GM18867 (cell line): ENCODE results near the gene KCNA5.

Experiments
- ATAC-seq: cut with Tn5 transposase; IDR thresholded peaks from one replicate; pipeline ENCODE4 v1.9.1; 2021; ENCODE audit warnings: mild to moderate bottlenecking, moderate library complexity; ENCODE audit not compliant: unreplicated experiment

The KCNA5 gene

GRCh38 chr12:5026342-5026938 is 17.2 kb upstream of the KCNA5 start:
- no peak for ATAC-seq

GRCh38 chr12:5027046-5027821 is 16.4 kb upstream of the KCNA5 start:
- no peak for ATAC-seq

GRCh38 chr12:5030066-5030465 is 13.6 kb upstream of the KCNA5 start:
- ATAC-seq = no peak

GRCh38 chr12:5031242-5031641 is 12.4 kb upstream of the KCNA5 start:
- ATAC-seq = no peak

- no peak for ATAC-seq
Observed at GRCh38 chr12:5031958-5032357, 11.7 kb upstream of the KCNA5 start.

GRCh38 chr12:5032821-5033220 is 10.9 kb upstream of the KCNA5 start:
- ATAC-seq = no peak

- no peak for ATAC-seq
Observed at GRCh38 chr12:5033883-5034282, 9.8 kb upstream of the KCNA5 start.

- ATAC-seq = no peak
Observed at GRCh38 chr12:5034603-5035002, 9.1 kb upstream of the KCNA5 start.

GRCh38 chr12:5035618-5036017 is 8.1 kb upstream of the KCNA5 start:
- ATAC-seq = no peak

GRCh38 chr12:5036031-5036430 is 7.6 kb upstream of the KCNA5 start:
- no peak for ATAC-seq

- no peak for ATAC-seq
Observed at GRCh38 chr12:5037795-5038357, 5.8 kb upstream of the KCNA5 start.

- ATAC-seq = no peak
Observed at GRCh38 chr12:5038781-5039311, 4.8 kb upstream of the KCNA5 start.

GRCh38 chr12:5039815-5040214 is 3.9 kb upstream of the KCNA5 start:
- no peak for ATAC-seq

- no peak for ATAC-seq
Observed at GRCh38 chr12:5040368-5040767, 3.3 kb upstream of the KCNA5 start.

GRCh38 chr12:5044420-5045295 is 979 bp downstream of the KCNA5 start:
- no peak for ATAC-seq

- no peak for ATAC-seq
Observed at GRCh38 chr12:5047094-5047493, 3.4 kb downstream of the KCNA5 start.

GRCh38 chr12:5047729-5048128 is 4.0 kb downstream of the KCNA5 start:
- ATAC-seq = no peak

GRCh38 chr12:5050542-5050941 is 6.9 kb downstream of the KCNA5 start:
- ATAC-seq = no peak

- ATAC-seq = no peak
Observed at GRCh38 chr12:5051334-5051733, 7.7 kb downstream of the KCNA5 start.

GRCh38 chr12:5051913-5052312 is 8.2 kb downstream of the KCNA5 start:
- no peak for ATAC-seq

- ATAC-seq = no peak
Observed at GRCh38 chr12:5052348-5052747, 8.7 kb downstream of the KCNA5 start.
